ENCODE results near the gene LLCFC1. TPM values are rescaled to one million over a fixed set of nuclear protein-coding genes. Genes with fewer than 3 reads are reported as not detected.
A peak's percentile ranks its signal among the peaks of the same experiment; 100 is the strongest.

Gene LLCFC1
- total RNA-seq, 4 donors from 2014 or later, result not detected

GRCh38 chr7:142901426-142902259 is 37.6 kb upstream of the LLCFC1 start:
- H3K4me1 ChIP-seq, result no peaks in the 10 kb centered on the region

GRCh38 chr7:142904128-142904527 is 35.2 kb upstream of the LLCFC1 start:
- Histone ChIP-seq H3K9me3 (peaks cover 0 to 5% (median 0%) of the 10 kb centered on the region in 3 donors), H3K27me3 (peaks cover 4% of the 10 kb centered on the region)
- TF ChIP-seq EP300 (IDR thresholded peaks at IDR 0.05), result no peak

More at GRCh38 chr7:142901426-142902259, 37.6 kb upstream of the LLCFC1 start:
- peaks cover 7% of the 10 kb centered on the region for H3K27me3 ChIP-seq
- H3K4me3 ChIP-seq, result no peak overlapping the region
- no peaks in the 10 kb centered on the region for H3K36me3 ChIP-seq
- H3K9me3 ChIP-seq, result peaks cover 0 to 5% (median 0%) of the 10 kb centered on the region in 3 donors
- no peak overlapping the region for H3K27ac ChIP-seq
- no peak for ATAC-seq
- WGBS, 2 donors (ENCODE audit: low coverage in 1 of 2), result 60 to 90% methylated on average over 12 of the region's 15 CpGs
- no peak for TF ChIP-seq POLR2AphosphoS5 (IDR thresholded peaks at IDR 0.05)

GRCh38 chr7:142905759-142906158 is 33.5 kb upstream of the LLCFC1 start:
- Histone ChIP-seq H3K9me3 (peaks cover 0 to 5% (median 0%) of the 10 kb centered on the region in 3 donors), H3K27me3 (peaks cover 4% of the 10 kb centered on the region), H3K36me3 (no peaks in the 10 kb centered on the region), H3K27ac (no peak overlapping the region), H3K4me3 (no peak overlapping the region), H3K4me1 (no peaks in the 10 kb centered on the region)
- 79 to 86% methylated on average over 2 of the region's 2 CpGs for WGBS, 2 donors (ENCODE audit: low coverage in 1 of 2)
- no peak for ATAC-seq
- no peak for TF ChIP-seq CTCF (IDR thresholded peaks at IDR 0.05)
- TF ChIP-seq POLR2AphosphoS5 (IDR thresholded peaks at IDR 0.05), result no peak
- TF ChIP-seq EP300 (IDR thresholded peaks at IDR 0.05), result no peak
- TF ChIP-seq POLR2A (IDR thresholded peaks at IDR 0.05), result no peak

More at GRCh38 chr7:142904128-142904527, 35.2 kb upstream of the LLCFC1 start:
- H3K27ac ChIP-seq, result no peak overlapping the region
- H3K4me3 ChIP-seq, result no peak overlapping the region
- no peaks in the 10 kb centered on the region for H3K36me3 ChIP-seq
- ATAC-seq, result no peak
- no peaks in the 10 kb centered on the region for H3K4me1 ChIP-seq

GRCh38 chr7:142906643-142907042 is 32.6 kb upstream of the LLCFC1 start:
- WGBS, 2 donors (ENCODE audit: low coverage in 1 of 2), result 50 to 88% methylated on average over 2 of the region's 2 CpGs
- Histone ChIP-seq H3K27me3 (peaks cover 4% of the 10 kb centered on the region), H3K4me1 (no peaks in the 10 kb centered on the region), H3K27ac (no peak overlapping the region), H3K9me3 (peaks cover 0 to 5% (median 0%) of the 10 kb centered on the region in 3 donors), H3K4me3 (no peak overlapping the region), H3K36me3 (no peaks in the 10 kb centered on the region)
- no peak for ATAC-seq
- TF ChIP-seq POLR2A (IDR thresholded peaks at IDR 0.05) (no peak), CTCF (IDR thresholded peaks at IDR 0.05) (no peak), POLR2AphosphoS5 (IDR thresholded peaks at IDR 0.05) (no peak), EP300 (IDR thresholded peaks at IDR 0.05) (no peak)

- H3K27ac ChIP-seq, result no peak overlapping the region
- no peak for ATAC-seq
- TF ChIP-seq POLR2AphosphoS5 (IDR thresholded peaks at IDR 0.05), result no peak
Observed at GRCh38 chr7:142908290-142908689, 31.0 kb upstream of the LLCFC1 start.

GRCh38 chr7:142908921-142909890 is 30.1 kb upstream of the LLCFC1 start:
- Histone ChIP-seq H3K36me3 (no peaks in the 10 kb centered on the region), H3K4me3 (no peak overlapping the region), H3K27ac (no peak overlapping the region), H3K9me3 (peaks cover 0 to 5% (median 0%) of the 10 kb centered on the region in 3 donors), H3K27me3 (peaks cover 4% of the 10 kb centered on the region), H3K4me1 (no peaks in the 10 kb centered on the region)
- ATAC-seq, result peak; percentile 48
- WGBS, 2 donors (ENCODE audit: low coverage in 1 of 2), result 67 to 71% methylated on average over 8 of the region's 21 CpGs
- no peak for TF ChIP-seq CTCF (IDR thresholded peaks at IDR 0.05)
- no peak for TF ChIP-seq POLR2A (IDR thresholded peaks at IDR 0.05)
- TF ChIP-seq EP300 (IDR thresholded peaks at IDR 0.05), result no peak
- no peak for TF ChIP-seq POLR2AphosphoS5 (IDR thresholded peaks at IDR 0.05)

More at GRCh38 chr7:142908290-142908689, 31.0 kb upstream of the LLCFC1 start:
- Histone ChIP-seq H3K4me3 (no peak overlapping the region), H3K4me1 (no peaks in the 10 kb centered on the region), H3K36me3 (no peaks in the 10 kb centered on the region), H3K27me3 (peaks cover 4% of the 10 kb centered on the region), H3K9me3 (peaks cover 0 to 5% (median 0%) of the 10 kb centered on the region in 3 donors)
- WGBS, 2 donors (ENCODE audit: low coverage in 1 of 2), result 73 to 83% methylated on average over 2 to 5 of the region's 11 CpGs
